SH-SY5Y (cell line): ENCODE data around the gene RREB1.

Experiments used
- GATA2 ChIP-seq: IDR thresholded peaks from 2 replicates; pipeline ENCODE4 v1.6.1; 2011; ENCODE audit warnings: mild to moderate bottlenecking, low read depth, low read length
- GATA3 ChIP-seq: IDR thresholded peaks from 2 replicates; pipeline ENCODE4 v1.6.1; 2011; ENCODE audit warnings: low read depth, mild to moderate bottlenecking, low read length, moderate library complexity

The RREB1 gene

GRCh38 chr6:7258231-7258763, 150.5 kb downstream of the RREB1 start:
- TF ChIP-seq GATA3 (no peak), GATA2 (no peak)

DNA sequence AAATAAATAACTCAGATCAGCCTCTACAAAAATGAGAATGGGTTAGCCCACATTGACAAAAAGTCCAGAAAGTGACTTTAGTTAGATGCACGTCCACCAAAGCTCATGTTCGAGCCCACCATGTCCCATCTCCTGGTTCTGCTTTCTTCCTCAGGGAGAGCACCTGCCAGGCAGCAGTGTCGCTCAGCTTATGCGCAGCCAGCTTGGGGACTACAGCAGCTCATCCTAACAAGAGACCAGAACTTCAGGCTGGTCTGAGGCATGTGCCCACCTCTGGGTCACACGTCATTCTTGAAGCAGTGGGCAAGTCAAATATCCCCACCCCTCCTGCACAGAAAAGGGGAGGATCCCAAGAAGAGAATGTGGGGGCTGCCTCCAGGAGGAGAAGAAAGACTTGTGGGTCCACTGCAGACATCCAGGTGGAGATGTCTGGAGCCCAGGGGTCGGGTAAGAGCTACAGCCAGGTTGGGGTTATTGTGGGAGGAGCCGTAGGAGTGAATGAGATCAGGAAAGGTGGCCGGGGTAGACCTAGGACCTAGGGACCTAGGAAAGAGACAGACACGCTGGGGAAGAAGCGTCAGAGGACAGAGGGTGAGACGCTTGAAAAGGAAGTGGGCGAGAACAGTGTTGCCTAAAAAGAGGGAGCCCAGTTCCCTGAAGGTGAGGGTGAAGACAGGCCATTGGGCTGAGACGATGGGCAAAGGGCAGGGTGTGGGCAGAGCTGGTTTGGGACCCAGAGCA, 152.7 kb downstream of the RREB1 start:
- TF ChIP-seq GATA3 (no peak), GATA2 (no peak)

GRCh38 chr6:7261032-7261841, 153.5 kb downstream of the RREB1 start:
- TF ChIP-seq GATA3 (no peak), GATA2 (no peak)

GRCh38 chr6:7261852-7262461, 154.2 kb downstream of the RREB1 start:
- no peak for TF ChIP-seq GATA3
- TF ChIP-seq GATA2 = no peak

- no peak for TF ChIP-seq GATA3
- TF ChIP-seq GATA2 = no peak
Observed at GRCh38 chr6:7262746-7263518, 155.2 kb downstream of the RREB1 start.

DNA sequence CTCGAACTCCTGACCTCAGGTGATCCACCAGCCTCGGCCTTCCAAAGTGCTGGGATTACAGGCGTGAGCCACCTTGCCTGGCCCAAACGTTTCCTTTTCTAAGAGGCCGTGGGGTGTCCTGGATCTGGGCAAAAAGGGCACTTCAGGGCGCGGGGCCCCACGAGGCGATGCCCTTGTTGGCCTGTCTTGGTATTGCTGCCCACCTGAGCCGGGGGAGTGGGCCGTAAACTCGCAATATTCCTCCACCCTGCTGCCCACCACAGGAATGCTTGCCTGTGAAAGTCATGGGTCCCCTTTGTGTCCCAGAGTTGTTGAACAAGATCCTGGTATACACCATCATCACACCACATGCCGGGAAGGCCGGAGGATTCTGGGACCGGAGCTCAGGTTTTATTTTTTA, 156.3 kb downstream of the RREB1 start:
- no peak for TF ChIP-seq GATA2
- no peak for TF ChIP-seq GATA3

DNA sequence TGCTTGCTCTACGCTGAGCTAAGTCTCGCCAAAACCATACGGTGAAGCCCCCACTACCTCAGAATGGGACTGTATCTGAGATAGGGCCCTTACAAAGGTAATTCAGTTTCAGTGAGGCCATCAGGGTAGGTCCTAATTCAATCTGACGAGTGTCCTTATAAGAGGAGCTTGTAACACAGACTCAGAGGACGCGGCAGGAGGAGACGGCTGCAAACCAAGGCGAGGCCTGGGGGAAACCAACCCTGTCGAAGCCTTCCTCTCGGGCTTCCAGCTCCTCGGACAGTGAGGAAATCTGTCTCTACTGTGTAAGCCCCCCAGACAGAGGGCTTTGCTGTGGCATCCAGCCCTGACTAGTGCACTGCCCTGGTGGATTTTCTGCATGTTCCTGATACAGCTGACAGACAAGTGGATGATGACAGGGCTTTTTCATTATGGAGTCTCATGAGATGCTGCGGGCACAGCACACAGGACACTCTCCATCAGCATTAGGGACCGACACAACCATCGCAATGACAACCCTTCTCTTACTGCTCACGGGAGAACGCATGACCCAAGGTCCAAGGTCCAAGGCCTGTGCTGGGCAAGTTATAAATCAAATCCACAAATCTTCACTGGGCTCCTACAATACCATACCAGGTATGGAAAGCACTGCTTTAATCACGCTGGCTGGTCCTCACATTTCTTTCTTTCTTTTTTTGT, 157.1 kb downstream of the RREB1 start:
- TF ChIP-seq GATA2 (no peak), GATA3 (no peak)

DNA sequence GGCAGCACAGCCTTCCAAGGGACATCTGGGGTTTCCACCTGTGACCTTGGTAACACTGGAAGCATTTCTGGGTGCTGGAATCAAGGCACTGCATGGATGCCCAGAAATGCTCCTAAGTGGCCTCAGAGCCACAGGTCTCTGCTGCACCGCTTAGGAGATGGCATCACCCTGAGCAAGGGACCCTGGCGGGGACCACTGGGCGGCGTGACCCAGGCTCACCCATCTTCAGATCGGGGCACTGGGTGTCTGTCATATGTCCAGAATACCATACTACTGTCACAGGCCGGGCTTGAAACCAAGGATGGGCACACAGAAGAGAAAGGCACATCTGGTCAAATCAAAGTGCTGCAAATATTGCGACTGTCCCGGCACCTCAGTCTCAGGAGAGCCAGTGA, 159.3 kb downstream of the RREB1 start:
- no peak for TF ChIP-seq GATA2
- TF ChIP-seq GATA3 = no peak

DNA sequence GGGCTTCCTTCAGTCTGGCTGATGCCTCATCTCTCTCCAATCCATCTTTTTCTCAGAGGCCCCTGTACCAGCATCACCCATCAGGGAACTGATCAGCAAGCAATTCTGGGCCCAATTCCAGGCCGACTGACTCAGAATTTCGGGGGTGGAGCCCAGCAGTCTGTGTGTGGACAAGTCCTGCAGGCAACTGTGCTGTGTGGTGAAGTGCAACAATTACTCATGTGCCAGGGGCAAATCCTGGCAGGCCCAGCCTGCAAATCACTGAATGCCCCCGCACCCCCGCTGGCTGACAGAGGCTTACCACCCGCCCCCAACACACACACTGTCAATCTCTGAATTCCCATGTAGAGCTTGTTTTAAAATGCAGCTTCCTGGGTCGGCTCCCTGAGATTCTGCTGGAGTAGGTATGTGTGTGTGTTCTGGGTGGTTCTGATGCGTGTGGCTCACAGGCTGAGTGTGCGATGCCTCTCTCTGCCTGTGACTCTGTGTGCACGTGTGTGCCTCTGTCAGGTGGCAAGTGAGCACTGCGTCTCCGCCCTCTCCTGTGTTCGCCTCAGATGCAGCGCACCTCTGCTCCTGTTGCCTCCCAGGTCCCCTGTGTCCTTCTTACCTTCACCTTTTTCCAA, 159.8 kb downstream of the RREB1 start:
- TF ChIP-seq GATA3 = no peak
- TF ChIP-seq GATA2 = no peak

DNA sequence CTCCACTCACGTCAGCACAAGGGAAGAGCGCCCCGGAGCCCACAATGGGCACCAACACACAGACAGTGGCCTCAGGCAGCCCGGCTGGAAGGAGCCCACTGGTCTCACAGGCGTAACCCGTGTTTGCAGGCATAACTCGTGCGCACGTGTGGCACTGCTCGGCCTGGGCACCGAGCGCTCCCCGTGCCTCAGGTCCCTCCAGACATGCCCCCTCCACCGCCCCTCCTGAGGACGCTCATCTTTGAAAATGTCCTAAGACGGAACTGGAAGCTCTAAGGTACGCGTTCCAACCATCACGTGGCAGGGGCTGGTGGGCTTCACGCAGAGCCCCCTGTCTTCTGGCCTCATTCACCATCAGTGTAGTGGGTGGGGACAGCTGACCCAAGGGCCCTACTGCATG, 160.6 kb downstream of the RREB1 start:
- TF ChIP-seq GATA2 (no peak), GATA3 (no peak)

DNA sequence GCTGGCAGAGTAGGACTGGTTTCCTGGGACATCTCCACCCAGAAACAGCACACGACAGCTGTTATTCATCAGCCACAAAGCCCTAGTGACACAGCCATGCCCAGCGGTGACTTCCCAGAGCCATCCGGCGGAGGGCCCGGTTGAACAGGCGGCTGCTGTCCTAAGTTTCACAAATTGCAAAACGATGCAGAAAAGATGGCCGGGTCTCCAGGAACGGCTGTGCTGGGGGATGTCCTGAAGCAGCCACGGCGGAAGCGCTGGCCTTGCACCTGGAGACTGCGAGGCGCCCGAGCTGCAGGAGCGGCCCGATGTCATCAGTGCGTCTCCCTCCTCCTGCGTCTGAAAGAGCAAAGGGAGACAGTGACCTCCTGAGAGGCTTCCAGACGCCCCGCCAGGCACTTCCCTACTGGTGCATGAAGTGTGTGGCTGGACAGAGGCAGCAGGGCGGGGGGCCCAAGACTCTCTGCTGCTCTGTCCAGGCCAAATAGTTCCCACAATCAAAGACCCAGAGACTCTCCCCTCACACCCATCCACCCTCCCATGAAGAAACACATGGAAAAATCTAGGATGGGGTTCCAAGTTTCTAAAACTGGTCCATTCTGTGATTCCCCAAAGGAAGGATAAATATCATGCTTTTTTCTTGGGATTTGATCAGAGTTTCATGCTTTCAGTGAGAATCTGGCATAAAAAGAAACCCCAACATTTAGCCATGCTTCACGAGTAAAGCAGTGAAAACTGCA, 161.2 kb downstream of the RREB1 start:
- TF ChIP-seq GATA2 = no peak
- no peak for TF ChIP-seq GATA3

GRCh38 chr6:7269816-7270215, 162.1 kb downstream of the RREB1 start:
- TF ChIP-seq GATA3 (no peak), GATA2 (no peak)
